OCI-LY7 (cell line): Measurements from ENCODE around the gene PPP1R36.

Experiments
- EZH2phosphoT487 ChIP-seq: fragments of 200-600 bp; sonication (generic); IDR thresholded peaks from 2 replicates; pipeline ENCODE4 v1.6.1; 2018; ENCODE audit warnings: low read depth, borderline replicate concordance, mild to moderate bottlenecking, mixed run types, antibody characterized with exemption, low read length, moderate library complexity, mixed read lengths
- TF ChIP-seq, protein P1 (sequence below): fragments of 200-600 bp; sonication (generic); conservative IDR thresholded peaks from 2 replicates; pipeline ENCODE4 v1.5.1; 2014; ENCODE audit warnings: mild to moderate bottlenecking, antibody characterized with exemption, low read length, moderate library complexity, mixed read lengths

DNA sequence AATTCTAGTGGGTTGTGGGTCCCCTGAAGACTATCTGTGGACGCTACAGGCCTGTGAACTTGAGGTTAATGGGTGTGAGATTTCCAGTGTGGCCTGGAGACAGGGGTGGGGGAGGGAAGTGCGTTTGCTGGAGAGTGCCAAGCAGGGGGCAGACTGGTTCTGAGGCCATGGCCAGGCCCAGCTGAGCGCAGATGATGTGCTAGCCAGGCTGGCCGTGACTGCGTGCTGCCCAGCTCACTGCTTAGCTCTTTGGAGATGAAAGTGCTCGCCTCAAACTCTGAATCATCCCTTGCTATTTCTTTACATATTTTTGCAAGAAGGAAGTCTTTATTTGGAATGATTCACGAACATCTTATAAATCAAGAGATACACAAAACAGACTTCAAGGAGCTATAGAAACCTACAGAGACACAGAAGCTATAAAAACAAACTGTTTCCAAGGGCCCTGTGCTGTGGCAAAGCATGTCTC, 79.2 kb downstream of the PPP1R36 start:
- TF ChIP-seq, protein P1, sequence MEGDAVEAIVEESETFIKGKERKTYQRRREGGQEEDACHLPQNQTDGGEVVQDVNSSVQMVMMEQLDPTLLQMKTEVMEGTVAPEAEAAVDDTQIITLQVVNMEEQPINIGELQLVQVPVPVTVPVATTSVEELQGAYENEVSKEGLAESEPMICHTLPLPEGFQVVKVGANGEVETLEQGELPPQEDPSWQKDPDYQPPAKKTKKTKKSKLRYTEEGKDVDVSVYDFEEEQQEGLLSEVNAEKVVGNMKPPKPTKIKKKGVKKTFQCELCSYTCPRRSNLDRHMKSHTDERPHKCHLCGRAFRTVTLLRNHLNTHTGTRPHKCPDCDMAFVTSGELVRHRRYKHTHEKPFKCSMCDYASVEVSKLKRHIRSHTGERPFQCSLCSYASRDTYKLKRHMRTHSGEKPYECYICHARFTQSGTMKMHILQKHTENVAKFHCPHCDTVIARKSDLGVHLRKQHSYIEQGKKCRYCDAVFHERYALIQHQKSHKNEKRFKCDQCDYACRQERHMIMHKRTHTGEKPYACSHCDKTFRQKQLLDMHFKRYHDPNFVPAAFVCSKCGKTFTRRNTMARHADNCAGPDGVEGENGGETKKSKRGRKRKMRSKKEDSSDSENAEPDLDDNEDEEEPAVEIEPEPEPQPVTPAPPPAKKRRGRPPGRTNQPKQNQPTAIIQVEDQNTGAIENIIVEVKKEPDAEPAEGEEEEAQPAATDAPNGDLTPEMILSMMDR, result no peak
- TF ChIP-seq EZH2phosphoT487, result no peak
